GM18526 (cell line): Measurements from ENCODE around the gene HMGXB3.

Source experiments
- POLR2A ChIP-seq: IDR thresholded peaks from 3 replicates; pipeline ENCODE4 v1.6.1; 2011; ENCODE audit not compliant: insufficient read length; ENCODE audit errors: extremely low read depth

The HMGXB3 gene

DNA sequence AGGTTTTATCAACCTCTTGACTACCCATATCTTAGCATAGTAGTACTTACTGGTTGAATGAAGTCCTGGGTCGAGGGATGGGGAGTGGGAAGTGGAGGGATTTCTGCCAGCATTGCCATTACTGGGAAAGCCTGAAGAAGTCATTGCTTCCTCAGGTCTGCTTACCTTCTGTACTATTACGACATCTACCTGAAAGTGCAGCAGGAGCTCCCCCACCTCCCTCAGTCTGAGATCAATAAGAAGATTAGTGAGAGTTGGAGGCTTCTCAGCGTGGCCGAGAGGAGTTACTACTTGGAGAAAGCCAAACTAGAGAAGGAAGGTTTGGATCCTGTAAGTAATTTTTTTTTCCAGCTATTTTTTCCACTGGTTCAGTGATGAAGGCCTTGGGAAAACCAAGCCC, 5.8 kb downstream of the HMGXB3 start:
- TF ChIP-seq POLR2A: no peak

DNA sequence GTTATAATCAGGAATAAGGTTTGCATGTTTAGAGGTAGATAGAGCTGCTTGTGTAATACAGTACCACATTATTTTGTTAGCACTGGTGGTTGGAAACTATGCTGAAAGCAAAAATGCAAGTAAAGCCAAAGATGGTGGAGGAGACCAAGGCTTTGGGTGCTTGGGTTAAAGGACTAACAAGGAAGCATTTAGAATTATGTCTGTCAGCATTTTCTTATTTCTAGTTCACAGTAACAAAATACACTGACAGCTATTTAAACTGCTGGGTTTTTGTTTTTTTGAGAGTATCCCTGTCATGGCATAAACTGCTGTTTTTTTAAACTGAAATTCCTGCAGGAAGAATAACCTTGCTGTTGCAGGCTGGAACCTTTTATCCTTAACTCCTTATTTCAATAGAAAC, 6.5 kb downstream of the HMGXB3 start:
- TF ChIP-seq POLR2A: no peak

DNA sequence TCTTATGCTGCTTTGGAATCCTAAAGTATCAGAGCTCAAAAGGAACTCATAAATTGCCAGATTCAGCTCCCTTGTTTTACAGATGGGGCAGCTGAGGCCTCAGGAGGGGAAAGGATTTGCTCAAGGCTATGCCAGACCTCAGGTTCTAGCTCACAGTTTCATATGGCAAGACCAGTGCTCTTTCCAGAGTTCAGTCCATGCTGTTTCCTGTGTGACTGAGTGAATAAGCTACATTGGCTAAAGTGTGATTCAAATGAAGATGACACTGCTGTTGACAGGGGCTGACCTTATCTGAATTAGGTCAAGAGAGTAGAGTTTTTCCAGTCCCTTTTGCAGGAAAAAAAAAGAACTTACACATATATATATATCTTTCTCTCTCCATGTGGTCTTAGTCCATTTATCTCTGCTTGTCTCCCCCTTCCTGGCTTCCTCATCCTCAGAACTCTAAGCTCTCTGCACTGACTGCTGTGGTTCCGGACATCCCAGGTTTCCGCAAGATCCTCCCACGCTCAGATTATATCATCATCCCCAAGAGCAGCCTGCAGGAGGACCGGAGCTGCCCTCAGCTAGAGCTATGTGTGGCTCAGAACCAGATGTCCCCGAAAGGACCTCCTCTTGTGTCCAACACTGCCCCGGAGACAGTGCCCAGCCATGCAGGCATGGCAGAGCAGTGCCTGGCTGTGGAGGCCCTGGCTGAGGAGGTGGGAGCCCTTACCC, 9.3 kb downstream of the HMGXB3 start:
- no peak for TF ChIP-seq POLR2A

DNA sequence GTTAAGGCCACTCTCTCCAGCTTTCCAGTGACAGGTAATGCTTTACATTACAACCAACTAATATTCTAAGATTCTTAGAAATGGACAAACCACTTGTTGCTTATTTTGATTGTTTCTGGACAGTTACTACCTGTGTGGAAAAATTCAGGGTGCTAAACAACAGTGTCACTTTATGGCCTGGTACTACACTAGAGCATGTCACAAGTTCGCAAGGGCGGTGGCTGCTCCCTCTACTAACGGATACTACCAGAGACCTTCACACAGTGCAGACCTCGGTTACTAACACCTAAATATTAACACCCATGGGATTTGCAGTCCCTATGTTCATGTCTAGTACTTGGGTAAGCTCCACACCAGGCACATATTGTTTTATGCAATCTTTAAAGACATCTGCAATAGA, 13.4 kb downstream of the HMGXB3 start:
- no peak for TF ChIP-seq POLR2A

DNA sequence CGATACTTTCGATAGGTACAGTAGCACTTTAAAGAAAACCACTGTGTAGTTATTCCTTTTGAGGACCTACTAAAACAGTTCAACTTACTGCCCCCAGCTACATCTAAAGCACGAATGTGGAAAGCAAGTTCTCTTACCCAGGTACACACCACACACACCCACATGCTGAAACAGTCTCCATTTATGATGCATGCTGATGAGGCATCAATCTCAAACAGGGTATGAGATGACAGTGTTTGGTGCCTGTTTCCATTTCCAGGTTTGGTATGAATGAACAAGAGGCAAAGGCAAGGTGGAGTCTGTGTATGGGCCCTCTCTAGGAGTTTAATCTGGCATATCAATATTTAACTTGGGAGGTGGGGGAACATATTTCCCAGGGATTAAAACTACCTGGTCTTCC, 13.9 kb downstream of the HMGXB3 start:
- no peak for TF ChIP-seq POLR2A

DNA sequence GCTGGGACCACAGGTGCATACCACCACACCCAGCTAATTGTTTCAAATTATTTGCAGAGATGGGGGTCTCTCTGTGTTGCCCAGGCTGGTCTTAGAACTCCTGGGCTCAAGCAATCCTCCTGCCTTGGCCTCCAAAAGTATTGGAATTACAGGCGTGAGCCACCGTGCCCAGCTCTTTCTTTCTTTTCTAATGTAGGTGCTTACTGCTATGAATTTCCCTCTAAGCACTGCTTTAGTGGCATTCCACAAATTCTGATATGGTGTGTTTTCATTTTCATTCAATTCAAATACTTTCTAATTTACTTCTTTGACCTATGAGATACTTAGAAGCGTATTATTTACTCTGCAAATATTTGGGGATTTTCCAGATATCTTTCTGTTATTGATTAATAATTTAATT, 14.9 kb downstream of the HMGXB3 start:
- no peak for TF ChIP-seq POLR2A

DNA sequence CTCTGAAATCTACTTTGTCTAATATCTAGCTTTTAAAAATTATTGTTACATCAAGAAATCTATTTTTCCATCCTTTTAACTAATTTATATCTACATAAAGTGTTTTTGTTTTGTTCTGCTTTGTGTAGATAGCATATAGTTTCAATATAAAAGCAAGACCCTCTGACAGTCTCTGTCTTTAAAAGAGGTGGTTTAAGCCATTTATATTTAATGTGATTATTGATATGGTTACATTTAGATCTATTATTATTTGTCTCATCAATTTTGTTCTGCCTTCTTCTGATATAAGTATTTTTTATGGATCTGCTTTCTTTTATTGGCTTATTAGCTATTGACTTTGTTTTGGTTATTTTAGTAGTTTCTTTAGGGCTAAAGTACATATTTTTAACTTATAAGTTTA, 16.0 kb downstream of the HMGXB3 start:
- TF ChIP-seq POLR2A: no peak

DNA sequence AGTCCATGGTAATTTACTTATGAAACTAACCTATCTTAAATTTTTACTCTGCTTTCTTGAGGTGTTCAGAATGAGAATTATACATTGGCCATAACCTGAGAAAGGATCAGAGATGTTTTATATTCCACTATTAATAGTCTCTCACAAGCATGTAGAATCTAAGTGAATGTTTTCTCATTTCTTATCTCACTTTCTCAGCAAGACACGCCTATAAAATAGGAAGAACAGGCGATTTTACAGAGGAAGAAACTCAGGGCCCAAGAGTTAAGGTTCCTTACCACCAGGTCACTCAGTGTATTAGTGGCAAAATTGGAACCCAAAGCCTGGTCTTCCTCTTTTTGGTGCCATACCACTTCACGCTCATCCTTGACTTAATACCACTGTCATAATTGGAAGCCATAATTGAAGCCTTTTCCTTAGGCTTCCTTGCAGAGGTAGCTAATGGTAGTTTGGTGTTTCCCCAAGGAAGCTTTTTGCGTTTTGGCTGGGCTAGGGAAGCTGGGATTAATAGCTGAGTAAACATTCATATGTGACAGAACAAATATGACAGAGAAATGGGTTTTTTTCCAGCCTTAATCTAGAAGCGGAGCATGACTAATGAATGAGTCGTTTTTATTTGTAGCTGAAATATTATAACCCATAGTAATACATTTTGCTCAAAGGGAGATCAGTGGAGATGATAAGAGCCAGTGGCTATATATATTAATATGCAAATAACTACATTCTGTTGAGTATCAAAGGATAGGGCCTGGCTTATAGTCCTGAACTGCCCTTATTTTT, 16.9 kb downstream of the HMGXB3 start:
- TF ChIP-seq POLR2A: no peak

DNA sequence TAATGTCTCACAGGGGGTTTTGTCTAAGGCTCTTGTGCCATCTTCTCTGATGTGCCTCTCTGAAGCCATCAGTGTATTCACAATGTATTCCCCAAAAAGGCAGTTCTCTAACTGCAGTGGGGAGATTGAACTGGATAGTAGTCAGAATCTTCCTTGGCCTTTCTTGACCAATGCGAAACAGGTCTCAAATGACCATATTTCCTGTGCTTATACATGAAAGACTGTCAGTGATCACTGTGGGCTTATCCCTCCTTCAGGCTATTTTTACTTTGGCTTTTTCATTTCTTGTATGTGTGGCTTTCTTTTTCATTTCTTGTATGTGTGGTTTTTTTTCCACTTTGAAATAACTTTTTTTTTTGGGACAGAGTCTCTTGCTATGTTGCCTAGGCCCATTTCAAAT, 19.7 kb downstream of the HMGXB3 start:
- no peak for TF ChIP-seq POLR2A

DNA sequence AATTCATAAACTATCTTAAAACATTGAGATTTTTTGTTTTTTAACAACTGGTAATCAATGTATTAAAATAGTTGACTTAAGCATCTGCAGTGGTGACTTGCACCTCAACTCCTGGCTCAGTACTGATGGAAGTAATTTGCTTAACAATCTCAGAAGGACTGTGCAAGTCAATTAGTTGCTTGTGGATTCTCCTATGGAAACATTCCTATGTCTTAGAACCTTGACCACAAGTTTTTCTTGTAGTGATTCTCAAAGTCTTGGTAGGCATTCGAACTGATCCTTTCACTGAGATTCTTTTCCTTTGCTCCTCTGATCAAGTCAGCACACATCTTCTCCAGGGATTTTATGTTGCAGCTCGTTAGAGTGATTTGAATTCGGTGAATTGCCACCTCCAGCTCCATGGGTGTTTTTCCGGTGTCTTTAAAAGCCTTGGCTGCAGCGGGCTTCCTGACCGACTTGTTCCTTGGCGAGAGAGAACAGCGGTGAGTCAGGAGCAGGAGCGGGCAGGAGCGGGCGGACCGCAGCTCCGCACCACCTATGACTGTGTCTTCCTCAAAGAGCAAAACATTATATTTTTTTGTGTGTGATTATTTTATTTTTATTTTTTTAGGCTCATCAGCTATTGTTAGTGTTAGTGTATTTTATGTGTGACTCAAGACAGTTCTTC, 21.1 kb downstream of the HMGXB3 start:
- TF ChIP-seq POLR2A: no peak

DNA sequence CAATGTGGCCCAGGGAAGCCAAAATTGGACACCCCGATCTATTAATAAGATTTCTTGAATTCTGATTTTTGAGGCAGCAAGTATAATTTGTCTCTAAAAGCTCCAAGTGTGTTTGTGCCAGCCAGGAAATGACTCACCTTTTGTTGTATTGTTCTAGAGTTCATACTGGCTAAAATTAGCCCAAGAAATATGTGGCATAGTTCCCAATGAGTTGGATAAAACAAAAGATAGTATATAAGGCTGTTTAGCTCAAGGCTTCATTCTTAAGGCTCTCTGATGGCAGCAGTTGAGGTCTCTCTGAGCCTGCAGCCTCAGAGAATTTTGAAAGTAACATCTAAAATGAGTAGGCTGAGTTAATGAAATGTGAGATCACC, 21.6 kb downstream of the HMGXB3 start:
- TF ChIP-seq POLR2A: no peak

DNA sequence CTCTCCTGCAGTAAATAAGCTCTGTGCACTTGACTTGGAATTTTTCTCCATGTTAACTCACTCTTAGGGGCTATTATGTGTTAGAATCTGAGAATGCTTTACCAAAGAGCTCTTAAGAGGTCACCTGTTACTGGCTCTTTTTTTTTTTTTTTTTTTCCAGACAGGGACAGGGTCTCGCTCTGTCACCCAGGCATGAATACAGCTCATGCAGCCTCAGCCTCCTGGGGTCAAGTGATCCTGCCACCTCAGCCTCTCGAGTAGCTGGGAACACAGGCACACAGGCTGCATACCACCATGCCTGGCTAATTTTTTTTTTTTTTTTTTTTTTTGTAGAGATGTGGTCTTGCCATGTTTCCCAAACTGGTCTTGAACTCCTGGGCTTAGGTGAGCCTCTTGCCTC, 22.1 kb downstream of the HMGXB3 start:
- no peak for TF ChIP-seq POLR2A

DNA sequence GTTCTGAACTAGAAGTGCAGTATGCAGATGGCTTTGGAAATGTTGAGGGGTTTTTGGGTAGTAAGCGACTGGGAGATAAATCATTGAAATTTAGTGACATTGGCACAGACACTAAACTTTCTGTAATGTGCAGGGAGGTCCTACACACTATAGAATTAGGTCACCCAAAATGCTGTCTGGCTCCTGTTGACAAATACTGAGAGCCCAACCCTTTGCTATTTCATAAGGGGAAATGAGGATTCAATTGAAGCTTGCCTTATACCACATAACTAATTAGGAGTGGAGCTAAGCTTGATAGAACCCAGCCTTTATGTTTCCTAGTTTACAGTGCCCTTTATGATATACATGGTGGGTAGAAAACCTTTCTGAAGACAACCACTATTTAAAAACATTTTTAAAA, 22.6 kb downstream of the HMGXB3 start:
- TF ChIP-seq POLR2A: no peak

DNA sequence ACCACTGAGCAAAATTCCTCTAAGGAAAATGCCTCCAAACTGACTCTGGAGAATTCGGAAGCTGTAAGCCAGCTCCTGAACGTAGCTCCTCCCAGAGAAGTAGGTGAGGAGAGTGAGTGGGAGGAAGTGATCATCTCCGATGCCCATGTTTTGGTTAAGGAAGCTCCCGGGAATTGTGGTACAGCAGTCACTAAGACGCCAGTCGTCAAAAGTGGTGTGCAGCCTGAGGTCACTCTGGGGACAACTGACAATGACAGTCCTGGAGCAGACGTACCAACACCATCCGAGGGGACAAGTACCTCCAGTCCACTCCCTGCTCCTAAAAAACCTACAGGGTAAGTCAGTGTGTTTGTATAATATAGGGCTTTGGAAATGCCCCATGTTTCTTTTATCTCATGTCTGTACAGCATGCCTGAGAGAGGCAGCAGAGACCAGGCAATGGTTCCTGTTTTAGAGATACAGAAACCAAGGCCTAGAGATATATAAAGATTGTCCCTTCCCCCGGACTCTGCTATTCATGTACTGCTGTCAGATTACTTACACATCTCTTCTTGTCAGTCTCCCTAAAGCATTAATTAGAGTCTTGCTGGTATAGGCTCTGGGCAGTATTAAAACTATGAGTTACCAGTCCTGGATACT, 23.9 kb downstream of the HMGXB3 start:
- no peak for TF ChIP-seq POLR2A

DNA sequence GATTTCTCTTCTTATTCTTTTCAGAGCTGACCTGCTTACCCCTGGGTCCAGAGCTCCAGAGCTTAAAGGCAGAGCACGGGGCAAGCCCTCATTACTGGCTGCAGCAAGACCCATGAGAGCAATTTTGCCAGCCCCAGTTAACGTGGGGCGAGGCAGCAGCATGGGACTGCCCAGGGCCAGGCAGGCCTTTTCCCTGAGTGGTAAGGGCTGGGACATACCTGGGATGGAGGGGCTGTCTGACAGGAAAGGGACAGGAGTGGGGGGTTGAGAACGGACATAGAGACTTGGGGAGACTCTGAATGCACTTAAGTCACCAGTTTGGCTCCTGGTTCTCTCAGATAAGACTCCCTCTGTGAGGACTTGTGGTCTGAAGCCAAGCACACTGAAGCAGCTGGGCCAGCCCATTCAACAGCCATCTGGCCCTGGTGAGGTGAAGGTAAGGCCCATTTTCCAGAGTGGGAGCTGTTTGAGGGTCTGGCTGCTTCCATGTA, 26.2 kb downstream of the HMGXB3 start:
- TF ChIP-seq POLR2A: no peak

DNA sequence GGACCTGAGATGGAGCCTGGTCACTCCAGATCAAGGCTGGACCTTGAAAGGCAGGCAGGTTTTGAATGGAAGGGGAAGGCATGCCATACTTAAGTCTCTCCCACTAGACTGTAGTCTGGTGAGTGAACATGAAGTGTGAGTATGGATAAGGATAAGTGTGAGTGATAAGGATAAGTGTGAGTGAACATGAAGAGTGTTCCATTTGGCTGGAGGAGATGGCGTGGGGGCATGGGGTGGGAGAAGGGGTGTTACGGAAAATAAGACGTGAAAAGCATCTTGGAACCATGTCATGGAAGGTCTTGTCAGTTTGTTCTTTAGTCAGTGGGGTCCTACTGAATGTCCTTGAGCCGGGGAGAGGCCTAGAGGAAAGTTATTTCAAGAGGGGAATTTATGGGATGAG, 32.8 kb downstream of the HMGXB3 start:
- no peak for TF ChIP-seq POLR2A

DNA sequence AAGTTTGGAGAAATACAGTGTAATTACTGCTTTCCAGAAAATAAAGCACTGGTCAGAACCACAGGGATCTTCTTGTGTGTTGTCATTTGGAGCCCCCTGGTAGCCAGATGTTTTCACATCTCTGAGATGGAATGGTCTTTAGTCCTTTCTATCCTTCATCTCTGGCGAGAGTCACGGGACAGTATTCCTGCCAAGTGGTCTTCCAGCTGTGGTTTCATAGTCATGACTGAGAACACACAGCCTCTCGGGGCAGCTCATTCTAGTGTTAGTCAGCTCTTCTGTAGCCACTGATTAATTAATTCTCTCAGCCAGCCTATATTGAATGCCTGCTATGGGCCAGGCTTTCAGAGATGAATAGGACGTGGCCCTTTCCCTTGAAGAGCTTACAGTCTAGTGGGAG, 34.1 kb downstream of the HMGXB3 start:
- TF ChIP-seq POLR2A: no peak
